LHCN-M2 (cell line): ENCODE results near the gene STX1A. TPM values are rescaled to one million over a fixed set of nuclear protein-coding genes. Genes with fewer than 3 reads are reported as not detected.

Experiments used
- DNase-seq: peaks from one replicate; pipeline ENCODE4 v3.0.0-alpha.2; 2012; ENCODE audit warnings: low read depth
- total RNA-seq: library from RNA; depleted of rRNA; stranded (reverse); fragments of >200 nt; gene quantifications from 2 replicates; pipeline ENCODE4 v1.2.3, GENCODE V29; 2014; rRNA removed

STX1A gene
- total RNA-seq, 1 experiment from 2014 or later = 80.0 TPM

DNA sequence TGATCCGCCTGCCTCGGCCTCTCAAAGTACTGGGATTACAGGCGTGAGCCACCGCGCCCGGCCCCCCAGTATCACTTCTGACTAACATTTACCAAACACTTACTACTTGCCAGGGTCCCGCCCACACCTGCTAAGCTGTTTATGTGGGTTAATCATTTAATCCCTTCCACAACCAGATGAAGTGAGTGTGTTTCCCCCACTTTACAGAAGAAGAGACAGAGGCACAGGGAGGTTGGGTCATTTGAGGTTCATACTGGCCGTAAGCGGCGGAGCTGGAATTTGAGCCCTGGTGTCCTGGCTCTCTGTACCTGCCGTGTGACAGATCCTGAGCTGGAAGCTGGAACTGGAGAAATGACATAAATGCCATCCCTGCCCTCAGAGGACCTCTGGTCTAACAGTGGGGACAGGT is 66.9 kb downstream of the STX1A start:
- no peak for DNase-seq

DNA sequence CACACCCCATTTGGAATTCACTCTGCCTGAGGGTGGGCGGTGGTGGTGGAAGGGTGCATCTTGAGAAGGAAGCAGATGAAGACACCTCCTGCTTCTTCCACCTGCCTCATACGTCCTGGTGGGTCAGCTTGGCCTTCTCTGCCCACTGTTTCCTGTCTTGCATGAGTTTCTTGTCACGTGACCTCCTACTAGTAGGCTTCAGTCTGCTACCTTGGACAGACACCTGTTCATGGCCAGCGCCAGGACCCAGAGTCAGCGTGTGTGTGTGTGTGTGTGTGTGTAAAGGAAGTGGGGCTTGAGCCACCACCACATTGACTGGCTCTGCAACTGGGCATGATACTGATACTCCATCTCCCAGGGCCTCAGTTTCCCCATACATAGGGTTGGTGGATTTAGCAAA is 68.9 kb downstream of the STX1A start:
- DNase-seq = no peak

DNA sequence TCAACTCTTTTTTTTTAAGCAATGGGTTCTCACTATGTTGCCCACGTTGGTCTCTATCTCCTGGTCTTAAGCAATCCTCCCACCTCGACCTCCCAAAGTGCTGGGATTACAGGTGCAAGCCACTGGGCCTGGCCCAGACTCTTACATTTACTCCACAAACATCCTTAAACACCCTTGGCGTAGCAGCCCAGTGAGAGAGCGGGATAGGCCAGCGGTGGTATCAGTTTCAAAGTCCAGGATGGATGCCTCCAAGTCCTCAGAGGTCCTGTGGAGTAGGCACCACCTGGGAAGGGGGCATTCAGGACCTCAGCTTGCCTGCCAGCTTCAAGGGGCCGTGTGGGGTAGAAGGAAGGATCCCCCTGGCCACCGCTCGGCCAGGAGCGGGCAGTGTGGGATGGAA is 69.9 kb downstream of the STX1A start:
- DNase-seq = no peak

Other genes starting within 250 kb of the STX1A start
- gene BAZ1B, start 197.4 kb downstream of the STX1A start, total RNA-seq = 97.0 and 110 TPM in 2 replicates
- 67.7 and 71.0 TPM in 2 replicates for gene BCL7B, start 162.0 kb downstream of the STX1A start, total RNA-seq
- gene TBL2, start 141.1 kb downstream of the STX1A start, total RNA-seq = 147 and 171 TPM in 2 replicates
- 0.13 and 0.63 TPM in 2 replicates for gene MLXIPL, start 95.1 kb downstream of the STX1A start, total RNA-seq
- 6.1 and 6.9 TPM in 2 replicates for gene VPS37D, start 51.8 kb downstream of the STX1A start, total RNA-seq
- 3.9 and 5.5 TPM in 2 replicates for gene DNAJC30, start 36.2 kb downstream of the STX1A start, total RNA-seq
- gene BUD23, start 36.1 kb downstream of the STX1A start, total RNA-seq = 69.3 and 82.6 TPM in 2 replicates
- gene ABHD11, start 19.1 kb upstream of the STX1A start, total RNA-seq = 34.5 and 40.1 TPM in 2 replicates
- not detected in 2 replicates for gene CLDN3, start 50.6 kb upstream of the STX1A start, total RNA-seq
- gene CLDN4, start 111.3 kb upstream of the STX1A start, total RNA-seq = 0.17 and 0.19 TPM in 2 replicates
- 3.2 and 5.7 TPM in 2 replicates for gene METTL27, start 122.8 kb upstream of the STX1A start, total RNA-seq
- gene TMEM270, start 141.5 kb upstream of the STX1A start, total RNA-seq = not detected in 2 replicates